ENCODE measurements around the gene EFCAB11.

DNA sequence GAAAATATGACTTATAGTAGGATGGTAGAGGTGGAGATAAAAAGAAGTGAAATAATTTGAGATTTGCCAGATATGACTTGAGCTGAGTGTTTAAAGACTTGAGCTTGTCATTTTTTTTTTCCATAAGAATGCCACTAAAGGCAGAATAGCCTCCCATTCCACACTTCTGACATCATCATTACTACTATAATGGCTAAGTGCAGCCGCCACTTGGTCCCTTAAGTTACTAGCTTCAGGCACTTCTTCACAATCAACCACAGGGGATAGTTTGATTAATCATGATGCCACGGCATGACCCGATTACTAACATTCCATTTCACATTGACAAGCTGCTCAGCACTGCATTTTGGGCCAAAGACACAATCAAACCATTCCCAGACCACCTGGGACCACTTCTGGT, 127.9 kb downstream of the EFCAB11 start:
- TF ChIP-seq ZNF274 (IDR thresholded peaks at IDR 0.05; ENCODE audit: low read depth, low read length) (no peak), YY1 (IDR thresholded peaks at IDR 0.05; ENCODE audit: insufficient read depth, insufficient read length) (no peak), SUZ12 (IDR thresholded peaks at IDR 0.05; ENCODE audit: extremely low read depth, insufficient read depth, insufficient read length) (no peak)
